CD4-positive, alpha-beta T cell treated with Interleukin-1 beta for 1 hour (primary cell): ENCODE measurements around the gene PARD6A.

Experiments used
- DNase-seq, 2 donors: peaks; one replicate each; pipeline ENCODE4 v3.0.0-alpha.2; 2020 to 2022

Gene PARD6A

DNA sequence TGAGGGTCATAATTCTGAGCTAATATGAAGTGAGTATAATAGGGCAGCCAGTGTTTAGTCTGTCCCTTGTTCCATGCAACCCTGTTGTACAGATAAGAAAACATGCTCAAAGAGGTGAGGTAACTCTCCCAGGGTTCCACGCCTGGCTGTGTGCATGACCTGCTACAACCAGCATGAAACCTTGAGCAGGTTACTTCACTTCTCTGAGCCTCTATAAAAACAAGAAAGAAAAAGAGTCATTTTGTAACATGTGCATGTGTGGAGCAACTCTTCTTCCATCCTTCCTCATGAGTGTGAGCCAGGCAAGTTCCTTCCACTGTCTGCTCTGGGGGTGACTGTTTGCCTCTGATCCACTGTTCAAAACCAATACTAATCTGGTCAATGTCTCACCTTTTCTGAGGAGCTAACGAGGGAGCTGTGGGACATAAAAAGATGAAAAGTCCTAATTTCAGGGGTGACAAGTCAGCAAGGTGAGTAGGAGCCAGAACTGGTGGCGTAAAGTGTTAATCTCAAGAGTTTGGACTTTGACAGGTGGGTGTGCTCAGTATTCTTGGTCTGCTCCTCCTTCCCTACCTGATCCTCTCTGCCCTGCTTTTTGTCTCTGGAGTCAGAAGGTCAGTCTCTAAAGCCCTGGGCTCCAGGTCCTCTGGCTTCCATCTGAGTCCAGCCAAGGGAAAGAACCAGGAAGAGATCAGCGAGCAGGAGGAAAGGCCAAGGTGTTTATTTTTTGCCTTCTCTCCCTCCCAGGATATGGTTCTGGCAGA is 36.8 kb downstream of the PARD6A start:
- DNase-seq: no peak

DNA sequence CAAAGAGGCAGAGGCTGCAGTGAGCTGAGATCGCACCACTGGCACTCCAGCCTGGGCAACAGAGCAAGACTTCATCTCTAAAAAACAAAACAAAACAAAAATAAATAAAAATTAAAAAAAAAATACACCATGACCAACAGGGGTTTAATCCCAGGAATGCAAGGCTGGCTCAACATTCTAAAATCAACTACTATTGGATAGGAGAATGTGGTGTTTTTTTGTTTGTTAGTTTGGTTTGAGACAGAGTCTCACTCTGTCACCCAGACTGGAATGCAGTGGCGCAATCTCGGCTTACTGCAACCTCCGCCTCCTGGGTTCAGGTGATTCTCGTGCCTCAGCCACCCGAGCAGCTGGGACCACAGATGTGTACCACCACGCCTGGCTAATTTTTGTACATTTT is 38.5 kb downstream of the PARD6A start:
- DNase-seq: no peak

DNA sequence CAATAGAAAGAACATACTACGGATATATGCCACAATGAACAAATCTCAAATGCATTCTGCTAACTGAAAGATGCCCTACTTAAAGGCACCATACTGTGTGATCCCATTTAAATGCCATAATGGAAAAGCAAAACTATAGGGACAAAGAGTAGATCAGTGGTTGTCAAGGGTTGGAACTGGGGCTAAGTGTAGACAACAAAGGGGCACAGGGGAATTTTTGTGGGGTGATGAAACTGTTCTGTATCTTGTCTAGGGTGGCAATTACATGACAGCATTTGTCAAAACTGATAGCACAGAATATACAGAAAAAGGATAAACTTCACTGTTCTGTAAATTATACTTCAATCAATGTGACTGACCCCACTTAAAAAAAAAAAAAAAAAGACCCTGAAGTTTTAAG is 40.7 kb downstream of the PARD6A start:
- no peak for DNase-seq

DNA sequence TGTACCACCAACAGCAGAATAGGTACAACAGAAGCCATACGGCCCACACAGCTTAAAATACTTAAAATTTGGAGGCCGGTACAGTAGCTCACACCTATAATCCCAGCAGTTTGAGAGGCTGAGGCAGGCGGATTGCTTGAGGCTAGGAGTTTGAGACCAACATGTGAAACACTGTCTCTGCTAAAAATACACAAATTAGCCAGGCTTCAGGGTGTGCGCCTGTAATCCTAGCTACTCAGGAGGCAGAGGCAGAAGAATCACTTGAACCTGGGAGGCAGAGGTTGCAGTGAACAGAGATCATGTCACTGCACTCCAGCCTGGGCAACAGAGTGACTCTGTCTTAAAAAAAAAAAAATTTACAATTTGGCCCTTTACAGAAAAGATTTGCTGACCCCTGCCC is 41.4 kb downstream of the PARD6A start:
- DNase-seq: no peak

DNA sequence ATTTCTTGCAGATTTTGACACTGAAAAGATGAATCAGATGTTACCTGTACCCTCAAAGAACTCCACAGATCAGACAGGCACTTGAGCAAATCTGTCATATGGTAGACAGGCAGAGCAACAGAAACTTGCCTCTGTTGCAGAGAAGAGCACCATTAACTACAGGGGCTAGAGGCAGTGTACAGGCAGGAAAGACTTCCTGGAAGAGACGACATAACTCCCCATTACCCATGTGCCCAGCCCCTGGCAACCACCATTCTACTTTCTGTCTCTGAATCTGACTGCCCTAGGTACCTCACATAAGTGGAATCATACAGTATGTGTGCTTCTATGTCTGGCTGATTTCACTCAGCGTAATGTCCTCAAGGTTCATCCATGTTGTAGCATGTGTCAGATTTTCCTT is 42.9 kb downstream of the PARD6A start:
- no peak for DNase-seq

DNA sequence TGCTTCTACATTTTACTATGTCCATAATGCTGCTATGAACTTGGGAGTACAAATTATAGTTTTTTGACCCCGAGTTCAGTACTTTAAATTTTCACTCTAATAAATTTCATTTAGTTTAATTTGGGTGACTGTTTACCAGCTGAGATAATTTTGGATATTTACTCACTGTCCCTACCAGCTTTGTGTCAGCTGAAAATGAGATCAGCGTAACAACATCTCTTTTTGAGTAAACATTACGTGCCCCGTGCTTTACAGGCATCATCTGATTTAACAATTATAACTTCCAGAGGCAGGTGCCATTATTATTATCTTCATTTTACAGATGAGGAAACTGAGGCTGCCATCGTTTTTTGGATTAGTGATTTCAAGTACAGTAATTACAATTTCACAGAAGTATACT is 43.4 kb downstream of the PARD6A start:
- DNase-seq: no peak

DNA sequence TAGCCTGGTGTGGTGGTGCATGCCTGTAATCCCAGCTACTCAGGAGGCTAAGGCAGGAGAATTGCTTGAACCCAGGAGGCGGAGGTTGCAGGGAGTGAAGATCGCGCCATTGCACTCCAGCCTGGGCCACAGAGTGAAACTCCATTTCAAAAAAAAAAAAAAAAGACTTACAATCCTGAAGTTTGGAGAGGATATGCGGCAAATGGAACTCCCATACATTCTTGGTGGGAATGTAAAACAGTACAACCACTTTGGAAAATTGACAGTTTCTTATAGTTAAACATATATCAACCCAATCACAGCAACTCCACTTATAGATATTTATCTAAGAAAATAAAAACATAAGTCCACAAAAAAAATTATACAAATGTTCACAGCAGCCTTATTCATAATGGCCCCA is 46.5 kb downstream of the PARD6A start:
- DNase-seq: no peak

DNA sequence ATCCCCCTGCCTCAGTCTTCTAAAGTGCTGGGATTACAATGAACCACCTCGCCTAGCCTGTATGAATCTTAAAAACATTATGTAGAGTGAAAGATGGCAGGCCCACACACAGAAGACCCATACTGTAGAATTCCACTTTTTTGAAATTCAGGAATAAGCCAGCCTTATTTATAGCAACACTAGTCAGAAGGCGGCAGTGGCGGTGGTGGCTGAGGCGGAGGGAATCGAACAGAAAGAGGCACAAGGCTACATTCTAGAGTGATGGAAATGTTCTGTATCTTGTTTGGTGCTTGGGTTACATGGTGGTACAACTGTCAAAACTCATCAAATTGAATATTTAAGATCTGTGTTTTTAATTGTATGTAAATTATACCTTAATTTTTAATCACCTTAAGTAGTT is 47.0 kb downstream of the PARD6A start:
- DNase-seq: no peak

DNA sequence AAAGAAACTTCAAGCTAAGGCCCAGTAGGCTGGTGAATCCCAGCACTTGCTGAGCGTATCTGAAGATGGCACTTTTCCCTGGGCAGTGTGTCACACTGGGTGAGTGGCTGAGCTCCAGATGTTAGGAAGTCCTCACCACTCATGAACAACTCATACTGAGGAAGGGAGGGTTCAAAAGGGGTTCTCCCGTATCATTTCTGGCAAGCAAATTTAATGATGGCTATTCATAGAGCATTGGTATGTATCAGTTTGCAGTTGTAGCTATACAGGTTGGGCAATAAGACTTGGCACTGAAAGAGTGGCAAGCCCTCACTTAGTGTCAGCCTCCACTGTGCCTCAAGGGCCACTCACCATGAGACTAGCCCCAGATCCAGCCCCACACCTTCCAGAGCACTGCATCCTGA is 47.6 kb downstream of the PARD6A start:
- no peak for DNase-seq

DNA sequence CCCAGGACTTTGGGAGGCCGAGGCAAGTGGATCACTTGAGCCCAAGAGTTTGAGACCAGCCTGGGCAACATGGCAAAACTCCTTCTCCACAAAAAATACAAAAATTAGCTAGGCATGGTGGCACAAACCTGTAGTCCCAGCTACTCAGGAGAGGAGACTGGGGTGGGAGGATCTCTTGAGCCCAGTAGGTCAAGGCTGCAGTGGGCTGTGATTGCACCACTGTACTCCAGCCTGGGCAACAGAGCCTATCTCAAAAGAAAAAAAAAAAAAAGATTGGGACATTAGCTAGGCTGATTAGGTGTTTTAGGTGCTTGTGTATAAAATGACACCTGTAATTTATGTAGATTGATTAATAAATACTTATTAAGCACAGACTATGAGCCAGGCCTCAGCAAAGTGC is 48.3 kb downstream of the PARD6A start:
- DNase-seq: no peak

DNA sequence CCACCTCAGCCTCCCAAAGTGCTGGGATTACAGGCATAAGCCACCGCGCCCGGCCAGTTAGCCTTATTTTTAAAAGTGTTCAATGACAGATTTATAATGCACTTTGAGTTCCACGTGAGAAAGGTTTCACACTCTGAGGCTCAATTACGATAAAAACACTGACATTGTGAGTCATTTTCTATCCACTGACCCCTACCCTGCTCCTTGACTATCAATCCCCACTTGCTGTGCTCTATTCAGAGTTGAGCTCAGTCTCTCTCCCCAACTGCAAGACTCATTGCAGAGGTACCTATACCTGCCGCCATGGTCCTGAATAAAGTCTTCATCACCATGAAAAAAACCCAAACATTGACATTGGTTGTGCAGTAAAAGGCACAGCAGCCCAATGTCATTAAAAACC is 49.8 kb downstream of the PARD6A start:
- DNase-seq: no peak
